ENCODE measurements around the gene TNFAIP8L1. TPM values are rescaled to one million over a fixed set of nuclear protein-coding genes. Genes with fewer than 3 reads are reported as not detected.

The TNFAIP8L1 gene
- polyA plus RNA-seq, 1 donor: 13.5 TPM

DNA sequence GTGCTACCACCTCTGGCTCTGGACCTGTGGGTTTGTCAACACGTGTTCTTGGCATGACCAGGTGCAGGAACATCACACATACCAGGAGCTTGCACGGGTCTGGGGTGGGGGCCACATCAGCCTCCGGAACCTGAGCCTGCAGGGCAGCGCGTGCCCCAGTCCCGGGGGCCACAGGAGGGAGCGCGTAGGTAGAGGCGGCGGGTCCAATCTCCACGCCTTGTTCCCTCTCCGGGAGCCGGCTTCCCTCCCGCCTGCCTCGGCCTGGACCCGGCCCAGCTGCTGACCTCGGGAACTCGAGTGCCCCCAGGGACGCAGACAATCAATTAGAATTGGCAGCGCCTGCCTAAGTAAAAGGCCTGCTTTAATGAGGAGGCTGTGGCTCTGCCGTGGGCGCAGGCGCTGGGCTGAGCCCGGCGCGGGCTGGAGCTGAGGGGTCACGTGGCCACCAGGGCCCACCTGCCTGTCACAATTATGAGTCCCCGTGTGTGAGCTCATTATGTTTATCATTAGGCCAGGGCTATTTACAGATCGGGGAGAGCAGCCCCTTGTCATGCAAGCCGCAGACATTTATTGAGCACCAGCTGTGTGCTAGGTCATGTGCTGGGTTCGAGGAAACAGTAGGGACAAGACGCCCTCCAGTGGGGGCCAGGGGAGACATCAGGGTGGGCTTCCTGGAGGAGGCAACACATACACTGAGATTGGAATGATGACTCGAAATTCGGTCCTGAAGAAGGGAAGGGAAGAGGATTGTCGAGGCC lies 32.2 kb upstream of the TNFAIP8L1 start:
- DNase-seq: peak; percentile 66

DNA sequence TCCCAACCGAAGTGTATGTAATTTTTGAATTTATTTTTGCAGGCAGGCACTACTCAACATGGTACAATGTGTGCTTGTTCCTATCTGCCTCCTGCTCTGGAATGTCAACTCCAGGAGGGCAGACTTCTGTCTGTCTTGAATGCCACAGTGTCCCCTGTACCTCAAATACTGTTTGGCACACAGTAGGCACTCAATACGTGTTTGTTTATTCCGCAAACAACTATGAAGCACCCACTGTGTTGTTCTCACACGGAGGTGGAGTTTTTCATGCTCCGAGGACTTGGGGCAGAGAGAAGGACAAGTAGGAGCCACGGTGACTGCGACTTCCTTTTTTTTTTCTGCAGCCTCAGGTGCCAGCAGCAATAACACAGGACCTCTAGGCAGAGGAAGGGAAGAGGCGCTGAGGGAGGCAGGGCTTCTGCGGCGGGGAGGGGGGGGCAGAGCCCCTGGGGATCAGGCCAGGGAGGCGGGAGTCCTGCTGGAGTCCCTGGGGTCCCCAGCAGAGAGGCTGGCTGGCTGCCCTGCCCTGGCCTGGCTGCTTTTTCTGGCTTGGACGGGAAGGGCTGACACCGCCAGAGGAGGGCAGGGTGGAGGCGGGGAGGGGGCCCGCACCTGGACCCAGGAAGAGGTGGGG lies 29.3 kb upstream of the TNFAIP8L1 start:
- DNase-seq: no peak

DNA sequence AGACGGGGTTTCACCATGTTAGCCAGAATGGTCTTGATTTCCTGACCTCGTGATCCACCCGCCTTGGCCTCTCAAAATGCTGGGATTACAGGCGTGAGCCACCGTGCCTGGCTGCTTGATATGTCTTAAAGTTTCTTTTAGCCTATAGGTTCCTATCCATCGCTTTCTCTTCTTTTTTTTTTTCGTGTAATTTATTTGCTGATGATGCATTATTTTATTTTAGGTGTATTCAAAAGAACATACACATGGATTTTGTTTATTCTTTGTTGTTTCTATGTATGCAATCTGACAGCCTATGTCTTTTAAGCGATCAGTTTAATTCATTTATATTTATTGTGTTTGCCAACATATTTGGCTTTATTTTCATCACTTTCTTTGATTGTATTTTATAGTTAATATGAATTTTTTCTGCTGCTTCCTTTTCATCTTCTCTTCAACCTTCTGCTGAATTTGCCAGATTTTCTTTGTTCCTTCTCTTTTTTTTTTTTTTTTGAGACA lies 26.0 kb upstream of the TNFAIP8L1 start:
- DNase-seq: no peak

DNA sequence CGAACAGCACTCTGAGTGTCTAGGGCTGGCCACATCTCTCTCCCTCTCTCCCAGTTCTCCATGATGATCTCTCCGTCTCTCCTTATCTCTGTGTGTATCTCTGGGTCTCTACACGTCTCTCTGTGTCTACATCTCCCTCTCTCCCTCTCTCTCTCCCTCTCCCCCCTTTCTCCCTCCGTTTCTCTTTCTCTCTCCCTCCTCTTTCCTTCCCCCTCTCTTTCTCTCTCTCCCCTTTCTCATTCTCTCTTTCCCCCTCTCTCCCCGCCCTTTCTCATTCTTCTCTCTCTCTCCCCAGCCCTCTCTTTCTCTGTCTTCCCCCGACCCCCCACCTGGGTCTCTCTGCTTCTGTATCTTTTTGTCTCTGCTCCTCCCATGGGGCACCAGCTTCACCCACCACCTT lies 21.3 kb upstream of the TNFAIP8L1 start:
- DNase-seq: no peak

DNA sequence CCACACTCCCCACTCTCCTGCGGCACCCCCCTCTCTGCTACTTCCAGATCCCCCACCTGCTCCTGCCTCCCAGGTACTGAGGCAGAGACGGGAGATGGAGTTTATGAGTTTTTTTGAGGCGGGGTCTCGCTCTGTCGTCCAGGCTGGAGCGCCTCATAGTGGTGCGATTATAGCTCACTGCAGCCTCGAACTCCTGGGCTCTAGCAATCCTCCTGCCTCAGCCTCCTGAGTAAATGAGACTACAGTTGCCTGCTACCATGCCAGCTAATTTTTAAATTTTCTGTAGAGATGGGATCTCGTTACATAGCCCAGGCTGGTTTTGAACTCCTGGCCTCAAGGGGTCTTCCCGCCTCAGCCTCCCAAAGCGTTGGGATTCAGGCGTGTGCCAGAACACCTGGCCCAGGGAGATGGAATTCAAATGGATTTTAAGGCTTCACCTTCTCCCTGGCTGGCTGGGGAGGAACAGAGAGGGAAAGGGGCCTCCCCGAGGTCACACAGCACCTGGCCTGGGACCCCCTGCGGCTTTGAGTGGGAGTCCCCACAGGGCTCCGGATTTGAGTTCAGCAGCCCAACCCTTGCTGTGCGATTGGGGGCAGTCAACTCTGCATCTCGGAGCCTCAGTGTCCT lies 19.5 kb upstream of the TNFAIP8L1 start:
- DNase-seq: no peak

DNA sequence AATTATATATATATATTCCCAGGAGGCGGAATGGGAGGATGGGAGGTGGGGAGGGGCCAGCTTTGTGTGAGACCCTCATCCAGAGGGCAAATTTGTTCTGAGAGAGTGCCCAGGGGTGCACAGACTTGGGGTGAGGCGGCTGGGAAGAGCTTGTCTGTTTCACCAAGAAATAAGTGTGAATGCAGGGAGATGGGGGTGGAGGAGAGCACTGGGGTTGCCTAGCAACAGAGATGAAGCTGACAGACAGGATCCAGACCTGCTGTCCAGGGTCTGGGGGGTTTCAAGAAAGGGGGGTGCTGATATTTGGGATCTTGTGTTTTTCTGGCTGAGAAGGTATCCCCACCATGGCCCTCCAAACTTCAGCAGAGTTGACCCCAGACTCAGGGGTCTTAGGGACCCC lies 18.6 kb upstream of the TNFAIP8L1 start:
- no peak for DNase-seq

DNA sequence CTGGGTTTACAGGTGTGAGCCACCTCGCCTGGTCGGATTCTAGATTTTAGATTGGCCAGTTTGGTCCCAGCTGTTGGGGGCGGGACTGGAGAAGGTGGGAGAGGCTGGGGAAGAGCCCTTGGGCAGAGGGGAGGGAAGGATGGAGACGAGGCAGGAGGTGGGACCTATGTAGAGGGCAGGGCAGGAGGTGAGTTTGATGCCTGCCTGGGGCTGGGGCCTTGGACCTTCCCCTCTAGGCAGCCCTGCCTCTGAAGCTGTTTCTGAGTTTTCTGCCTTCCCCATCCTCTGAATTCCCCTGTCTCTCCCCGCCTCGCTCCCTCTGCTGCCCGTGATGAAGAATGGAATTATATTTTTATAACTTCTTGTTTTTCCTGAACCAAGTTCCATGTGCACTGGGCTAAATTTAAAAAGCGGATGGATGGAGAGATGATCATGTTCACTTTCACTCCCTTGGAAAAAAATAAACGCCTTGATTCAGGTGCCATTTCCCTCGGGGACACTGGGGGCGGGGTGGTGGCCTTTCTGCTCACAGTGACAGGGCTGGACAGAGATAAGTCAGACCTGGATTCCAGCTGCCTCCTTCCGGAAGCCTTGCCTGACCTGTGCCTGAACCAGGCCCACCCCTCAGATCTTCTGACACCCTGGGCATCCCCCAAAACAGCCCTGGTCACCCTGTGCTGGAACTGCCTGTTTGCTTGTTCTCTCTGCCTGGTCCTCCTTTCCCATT lies 16.5 kb upstream of the TNFAIP8L1 start:
- no peak for DNase-seq

DNA sequence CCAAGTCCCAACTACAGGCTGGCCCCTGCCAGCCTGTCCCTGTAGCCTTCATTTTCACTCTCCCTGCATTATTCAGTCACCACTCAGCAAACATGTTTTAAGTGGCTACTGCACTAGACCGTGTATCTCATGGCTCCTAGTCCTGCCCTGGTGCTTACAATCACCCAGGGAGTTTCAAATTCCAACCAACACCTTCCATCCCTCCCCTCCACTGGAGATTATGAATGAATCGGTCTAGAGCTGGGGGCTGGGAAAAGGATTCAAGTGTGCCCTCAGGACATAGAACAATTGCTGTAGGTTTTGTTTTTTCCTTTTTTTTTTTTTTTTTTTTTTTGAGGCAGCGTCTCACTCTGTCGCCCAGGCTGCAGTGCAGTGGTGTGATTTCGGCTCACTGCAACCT lies 15.0 kb upstream of the TNFAIP8L1 start:
- no peak for DNase-seq

DNA sequence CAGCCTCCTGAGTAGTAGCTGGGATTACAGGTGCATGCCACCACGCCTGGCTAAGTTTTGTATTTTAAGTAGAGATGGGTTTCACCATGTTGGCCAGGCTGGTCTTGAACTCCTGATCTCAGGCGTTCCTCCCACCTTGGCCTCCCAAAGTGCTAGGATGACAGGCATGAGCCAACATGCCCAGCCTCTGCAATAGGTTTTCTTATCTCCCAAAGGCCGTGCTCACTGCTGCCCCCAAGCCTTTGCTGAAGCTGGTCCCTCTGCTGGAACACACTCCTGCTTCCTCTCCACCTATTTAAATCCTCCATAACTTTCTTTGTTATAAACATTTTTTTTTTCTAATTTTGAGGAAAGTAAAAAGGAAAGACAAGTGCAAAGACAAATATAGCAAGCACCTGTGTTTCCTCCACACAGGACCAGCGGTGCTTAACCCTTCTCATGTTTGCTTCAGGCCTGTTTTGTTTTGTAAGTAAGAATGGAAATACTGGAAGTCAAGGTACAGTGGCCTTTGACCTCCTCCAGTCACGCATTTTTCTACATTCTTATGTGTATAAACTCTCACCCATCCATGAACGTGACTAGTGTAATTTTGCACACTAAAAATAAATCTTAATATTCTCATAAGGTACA lies 14.5 kb upstream of the TNFAIP8L1 start:
- no peak for DNase-seq

DNA sequence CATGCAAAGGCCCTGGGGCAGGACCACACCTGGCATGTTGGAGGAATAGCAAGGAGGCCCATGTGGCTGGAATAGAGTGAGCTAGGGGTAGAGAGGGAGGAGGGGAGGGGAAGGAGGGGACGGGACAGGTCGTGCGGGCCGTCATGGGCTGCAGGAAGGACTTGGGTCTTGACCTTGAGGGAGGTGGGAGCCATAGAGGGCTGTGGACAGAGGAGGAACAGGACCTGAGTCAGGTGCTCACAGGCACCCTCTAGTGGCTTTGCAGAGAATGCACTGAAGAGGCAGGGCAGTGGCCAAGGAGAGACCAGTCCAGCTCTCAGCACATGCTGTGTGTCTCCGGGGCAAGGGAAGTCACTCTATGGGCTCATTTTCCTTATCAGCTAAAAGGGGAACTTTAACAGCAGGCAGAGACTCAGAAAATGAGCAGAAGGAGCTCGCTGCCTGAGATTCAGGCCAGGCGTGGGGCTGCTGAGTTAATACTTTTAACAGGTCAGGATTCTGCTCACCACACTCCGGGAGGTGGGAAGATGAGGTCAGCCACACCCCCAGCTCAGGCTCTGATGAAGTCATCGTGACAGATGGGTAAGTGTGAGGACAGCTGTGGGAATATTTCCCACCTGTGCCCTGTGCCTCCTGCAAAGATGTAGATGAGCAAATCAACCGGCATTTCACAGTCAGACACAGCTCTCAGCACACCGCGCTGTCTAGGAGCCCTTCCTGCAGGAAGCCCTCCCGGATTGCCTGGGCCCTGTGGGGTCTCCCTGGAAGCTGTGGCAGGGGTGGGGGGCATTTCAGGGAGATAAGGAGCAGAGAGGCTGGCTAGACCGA lies 6.0 kb upstream of the TNFAIP8L1 start:
- no peak for DNase-seq

DNA sequence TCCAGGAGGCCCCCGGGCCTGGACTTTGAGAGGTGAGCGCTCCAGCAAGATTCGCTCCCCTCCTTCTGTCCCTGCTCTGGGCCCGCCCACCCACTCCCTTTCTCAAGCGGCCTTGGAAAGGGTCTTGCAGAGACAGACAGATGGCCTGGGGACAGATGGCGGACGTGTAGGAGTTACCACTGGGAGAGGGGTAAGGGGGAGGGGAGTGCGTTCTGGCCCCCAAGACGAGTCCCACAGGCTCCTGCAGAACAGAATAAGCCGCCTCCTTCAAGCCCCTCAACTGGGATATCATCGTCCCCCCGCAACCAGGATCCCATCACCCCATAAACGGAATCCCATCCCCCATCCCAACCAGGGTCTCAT lies 3.6 kb upstream of the TNFAIP8L1 start:
- no peak for DNase-seq

DNA sequence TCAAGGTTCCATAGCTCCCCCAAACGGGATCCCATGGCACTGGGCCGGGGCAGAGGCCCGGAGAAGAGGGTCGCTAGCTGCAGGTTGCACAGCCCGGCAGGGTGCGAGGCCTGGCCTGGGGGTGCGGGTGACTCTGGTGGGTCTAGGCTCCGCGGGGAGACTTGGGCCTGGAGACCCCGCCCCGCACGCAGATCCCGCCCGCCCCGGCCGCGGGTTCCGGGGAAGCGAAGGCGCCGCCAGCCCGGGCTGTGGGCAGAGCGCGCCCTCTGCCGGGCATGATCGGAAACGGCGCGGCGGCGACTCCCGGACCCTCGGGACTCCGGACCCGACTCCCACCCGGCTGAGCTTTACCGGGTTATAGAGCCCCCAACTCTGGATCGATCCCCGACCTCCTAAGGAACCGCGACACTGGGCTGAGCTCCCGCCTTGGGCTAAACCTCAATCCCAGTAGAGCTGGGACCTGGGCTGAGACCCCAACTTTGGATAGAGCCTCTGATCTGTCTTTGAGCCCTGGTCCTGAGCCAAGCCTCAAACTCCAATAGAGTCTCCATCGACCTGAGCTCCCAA lies 3.1 kb upstream of the TNFAIP8L1 start:
- DNase-seq: peak; percentile 59

DNA sequence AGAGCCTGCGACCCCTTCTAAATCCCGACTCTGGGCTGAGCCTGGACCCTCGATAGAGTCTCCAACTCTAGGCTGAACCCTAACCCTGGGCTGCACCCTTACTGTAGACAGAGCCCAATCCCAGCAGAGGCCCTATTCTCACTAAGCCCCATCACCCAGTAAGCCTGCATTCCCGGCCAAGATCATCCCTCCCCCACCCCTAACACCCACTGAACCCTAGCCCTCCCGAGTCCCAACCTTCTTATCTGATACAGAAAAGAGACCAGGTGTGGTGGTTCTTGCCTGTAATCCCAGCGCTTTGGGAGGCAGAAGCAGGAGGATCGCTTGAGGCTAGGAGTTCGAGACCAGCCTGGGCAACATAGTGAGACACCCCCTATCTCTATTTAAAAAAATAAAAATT lies 2.6 kb upstream of the TNFAIP8L1 start:
- DNase-seq: no peak

DNA sequence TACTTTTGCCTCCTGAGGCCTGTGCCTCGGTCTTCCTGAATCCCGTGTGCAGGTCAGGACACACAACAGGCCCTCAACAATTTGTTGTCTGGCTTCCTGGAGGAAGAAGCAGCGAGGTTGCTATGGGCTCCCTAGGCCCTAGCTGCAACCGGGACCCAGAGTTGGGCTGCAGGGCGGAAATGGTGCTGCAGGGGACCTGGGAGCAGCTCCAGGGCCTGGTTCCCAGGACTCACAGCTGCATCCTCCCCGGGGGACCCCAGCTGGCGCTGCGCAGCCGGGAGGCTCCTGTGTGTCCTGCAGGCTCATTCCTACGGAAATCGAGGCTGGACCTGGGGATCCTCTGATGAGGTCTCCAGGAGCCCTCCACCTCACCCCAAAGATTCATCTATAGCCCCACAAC lies 999 bp upstream of the TNFAIP8L1 start:
- no peak for DNase-seq

DNA sequence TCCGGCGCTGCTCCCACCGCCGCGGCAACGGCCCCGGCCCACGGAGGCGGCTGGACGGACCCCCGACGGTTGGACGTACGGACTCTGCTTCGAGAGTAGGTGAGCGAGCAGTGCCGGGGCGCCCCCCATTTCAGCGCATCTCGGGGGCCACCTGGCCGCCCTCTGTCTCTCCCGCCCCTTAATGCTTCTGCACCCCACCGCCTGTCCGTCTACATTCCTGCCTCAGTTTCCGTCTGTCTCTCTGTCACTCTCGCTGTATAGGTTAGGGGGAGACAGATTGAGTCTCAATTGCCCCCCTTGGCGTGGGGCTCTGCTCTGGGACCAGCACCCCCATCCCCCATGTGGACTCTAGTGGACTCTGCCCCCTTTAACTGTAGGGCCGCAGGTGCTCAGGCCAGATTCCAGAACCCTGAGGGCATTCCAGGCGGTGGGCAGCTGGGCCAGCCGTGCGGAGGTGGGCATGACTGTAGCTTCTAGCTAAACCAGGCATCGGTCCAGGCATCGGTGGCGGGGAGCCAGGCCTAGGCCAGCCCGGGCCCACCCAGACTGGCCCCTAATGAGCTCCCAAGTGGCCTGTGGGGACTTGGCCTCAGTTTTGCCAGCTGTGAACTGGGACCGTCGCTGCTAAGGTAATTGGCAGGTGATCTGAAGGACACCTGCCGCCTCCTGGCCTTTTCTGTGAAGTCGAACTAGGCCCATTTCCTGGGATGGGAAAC lies 373 bp downstream of the TNFAIP8L1 start:
- DNase-seq: no peak

DNA sequence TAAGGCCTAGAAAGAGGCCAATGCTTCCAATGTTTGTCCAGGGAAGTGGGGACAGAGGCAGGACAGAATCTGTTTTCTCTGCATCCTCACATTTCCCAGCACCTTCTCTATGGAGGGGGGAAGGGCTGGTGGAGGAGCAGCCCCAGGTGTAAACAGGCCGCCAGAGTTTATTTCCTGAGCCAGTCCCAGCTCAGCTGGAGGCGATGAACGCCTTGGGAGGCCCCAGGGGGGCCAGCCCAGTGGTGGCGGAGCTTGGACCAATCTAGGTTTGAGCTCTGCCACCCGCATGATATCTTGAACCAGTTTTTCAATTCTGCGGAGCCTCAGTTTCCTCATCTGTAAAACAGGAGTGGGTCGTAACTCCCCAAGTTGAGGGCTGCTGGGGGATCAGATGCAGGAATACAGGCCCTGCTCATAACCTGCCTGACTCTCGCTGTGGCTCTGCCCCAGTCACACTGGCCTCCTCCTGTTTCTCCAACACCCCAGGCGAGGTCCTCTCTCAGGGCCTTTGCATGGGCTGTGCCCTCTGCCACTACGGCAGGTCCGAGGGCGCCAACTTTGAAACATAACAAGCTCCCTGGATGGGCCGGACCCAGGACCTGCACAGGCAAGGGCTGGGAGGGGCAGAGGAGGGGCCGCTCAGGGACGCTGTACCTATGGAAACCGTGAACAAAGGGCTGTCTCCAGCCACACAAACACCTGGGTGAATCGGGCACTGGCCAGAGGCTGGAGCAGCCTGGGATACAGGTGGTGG lies 1.1 kb downstream of the TNFAIP8L1 start:
- no peak for DNase-seq

DNA sequence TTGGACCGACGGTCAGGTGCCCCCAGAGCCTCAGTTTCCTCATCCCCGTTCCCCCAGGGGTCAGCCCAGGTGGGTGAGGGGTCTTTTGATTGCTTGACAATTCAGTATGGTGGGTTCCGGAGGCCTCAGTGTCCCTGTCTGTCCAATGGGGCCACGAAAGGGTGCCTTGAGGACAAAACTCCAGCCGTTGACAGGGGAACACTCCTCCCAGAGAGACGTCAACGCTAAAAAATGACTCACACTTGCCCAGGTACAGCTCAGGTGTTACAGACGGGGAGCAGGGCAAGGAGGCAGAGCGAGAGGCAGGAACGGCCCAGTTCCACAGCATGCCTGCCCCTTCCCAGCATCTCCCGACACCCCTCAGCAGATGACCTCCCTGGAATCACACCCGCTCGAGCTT lies 1.8 kb downstream of the TNFAIP8L1 start:
- DNase-seq: no peak

DNA sequence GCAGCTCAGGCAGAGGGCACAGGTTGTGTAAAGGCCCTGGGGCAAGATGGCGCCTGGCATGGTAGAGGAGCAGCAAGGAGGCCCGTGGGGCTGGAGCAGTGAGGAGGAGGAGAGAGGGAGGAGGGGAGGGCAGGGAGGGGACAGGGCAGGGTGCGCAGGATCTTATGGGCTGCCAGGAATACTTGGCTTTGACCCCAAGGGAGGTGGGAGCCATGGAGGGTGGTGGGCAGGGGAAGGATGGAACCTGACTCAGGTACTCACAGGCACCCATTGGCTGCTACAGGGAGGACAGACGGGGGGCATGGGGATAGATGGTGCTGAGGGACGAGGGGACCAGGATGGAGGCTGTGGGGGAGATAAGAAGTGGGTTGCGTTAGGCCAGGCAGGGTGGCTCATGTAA lies 3.3 kb downstream of the TNFAIP8L1 start:
- no peak for DNase-seq

DNA sequence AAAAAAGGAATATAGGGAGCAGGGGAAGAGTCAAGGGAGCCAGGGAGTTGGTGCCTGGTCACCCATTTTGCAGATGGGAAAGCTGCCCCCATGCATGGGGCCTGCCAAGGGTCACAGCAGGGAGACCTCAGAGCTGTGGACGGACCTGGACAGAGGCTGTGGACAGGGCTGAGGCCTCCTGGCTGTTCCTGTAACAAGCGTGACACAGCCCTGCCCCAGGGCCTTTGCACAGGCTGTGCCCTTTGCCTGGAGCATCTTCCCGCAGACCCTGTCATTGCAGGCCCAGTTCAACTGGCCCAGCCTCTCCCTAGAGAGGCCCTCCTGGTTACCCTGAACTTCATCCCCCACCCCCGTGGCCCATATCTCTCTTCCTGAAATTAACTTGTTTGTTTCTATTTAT lies 6.4 kb downstream of the TNFAIP8L1 start:
- no peak for DNase-seq

Data from left kidney (tissue), 2 donors.